IPS DF 6.9 (cell line): ENCODE results near the gene NDUFA7.
"Not testable (repeated sequence)": the region's sequence is repeated elsewhere in the genome, so short reads cannot be mapped to it uniquely, and the experiment has no call there.

Source experiments
- DNase-seq: peaks from one replicate; pipeline ENCODE4 v3.0.0-alpha.2; 2013; ENCODE audit warnings: low read depth, low spot score
- H3K27ac ChIP-seq: one replicate; pipeline ENCODE4 v1.5.1; 2013; ENCODE audit warnings: low read length, control low read depth
- H3K27me3 ChIP-seq: 2 replicates; pipeline ENCODE4 v1.6.1; 2013; ENCODE audit warnings: mild to moderate bottlenecking, low read length; ENCODE audit not compliant: control insufficient read depth, insufficient read depth
- H3K36me3 ChIP-seq: 2 replicates; pipeline ENCODE4 v1.6.1; 2013; ENCODE audit warnings: low read length; ENCODE audit not compliant: control insufficient read depth, insufficient read depth
- H3K4me1 ChIP-seq: 2 replicates; pipeline ENCODE4 v1.6.1; 2013; ENCODE audit warnings: low read length; ENCODE audit not compliant: control insufficient read depth, insufficient read depth
- H3K4me3 ChIP-seq: 2 replicates; pipeline ENCODE4 v1.5.1; 2013; ENCODE audit warnings: mild to moderate bottlenecking, low read length
- H3K9me3 ChIP-seq: 2 replicates; pipeline ENCODE4 v1.6.1; 2013; ENCODE audit warnings: low read length, inconsistent platforms; ENCODE audit not compliant: control insufficient read depth, insufficient read depth
- WGBS: extraction: QIAGEN DNeasy Blood & Tissue Kit; methylation state at CpG from one replicate; pipeline ENCODE4 v1.1.7; 2013; ENCODE audit warnings: mixed read lengths, missing lambda C conversion rate; ENCODE audit not compliant: insufficient read length, insufficient coverage; 5-methylcytosine and 5-hydroxymethylcytosine counted together

Gene NDUFA7

DNA sequence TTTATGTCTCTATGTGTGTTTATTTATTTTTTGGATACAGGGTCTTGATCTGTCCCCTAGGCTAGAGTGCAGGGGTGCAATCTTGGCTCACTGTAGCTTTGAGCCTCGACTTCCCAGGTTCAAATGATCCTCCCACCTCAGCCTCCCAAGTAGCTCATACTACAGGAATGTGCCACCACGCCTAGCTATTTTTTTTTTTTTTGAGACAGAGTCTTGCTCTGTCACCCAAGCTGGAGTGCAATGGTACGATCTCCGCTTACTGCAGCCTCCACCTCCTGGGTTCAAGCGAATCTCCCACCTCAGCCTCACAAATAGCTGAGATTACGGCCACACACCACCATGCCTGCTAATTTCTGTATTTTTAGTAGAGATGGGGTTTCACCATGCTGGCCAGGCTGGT, 37.8 kb upstream of the NDUFA7 start:
- H3K27ac ChIP-seq: no peak overlapping the region
- WGBS: no CpG with 5 or more reads among the region's 6 CpGs
- no peaks in the 10 kb centered on the region for H3K4me1 ChIP-seq

GRCh38 chr19:8357007-8357521, 35.9 kb upstream of the NDUFA7 start:
- Histone ChIP-seq H3K9me3 (no peaks in the 10 kb centered on the region), H3K4me3 (no peak overlapping the region), H3K27me3 (no peaks in the 10 kb centered on the region), H3K36me3 (no peaks in the 10 kb centered on the region), H3K27ac (no peak overlapping the region), H3K4me1 (no peaks in the 10 kb centered on the region)
- no CpG with 5 or more reads among the region's 4 CpGs for WGBS
- DNase-seq: no peak

More for the DNA sequence above, 37.8 kb upstream of the NDUFA7 start:
- H3K36me3 ChIP-seq: no peaks in the 10 kb centered on the region
- DNase-seq: no peak
- no peak overlapping the region for H3K4me3 ChIP-seq
- no peaks in the 10 kb centered on the region for H3K9me3 ChIP-seq
- H3K27me3 ChIP-seq: peaks cover 2% of the 10 kb centered on the region; the same call in 1 of the 2 replicates

DNA sequence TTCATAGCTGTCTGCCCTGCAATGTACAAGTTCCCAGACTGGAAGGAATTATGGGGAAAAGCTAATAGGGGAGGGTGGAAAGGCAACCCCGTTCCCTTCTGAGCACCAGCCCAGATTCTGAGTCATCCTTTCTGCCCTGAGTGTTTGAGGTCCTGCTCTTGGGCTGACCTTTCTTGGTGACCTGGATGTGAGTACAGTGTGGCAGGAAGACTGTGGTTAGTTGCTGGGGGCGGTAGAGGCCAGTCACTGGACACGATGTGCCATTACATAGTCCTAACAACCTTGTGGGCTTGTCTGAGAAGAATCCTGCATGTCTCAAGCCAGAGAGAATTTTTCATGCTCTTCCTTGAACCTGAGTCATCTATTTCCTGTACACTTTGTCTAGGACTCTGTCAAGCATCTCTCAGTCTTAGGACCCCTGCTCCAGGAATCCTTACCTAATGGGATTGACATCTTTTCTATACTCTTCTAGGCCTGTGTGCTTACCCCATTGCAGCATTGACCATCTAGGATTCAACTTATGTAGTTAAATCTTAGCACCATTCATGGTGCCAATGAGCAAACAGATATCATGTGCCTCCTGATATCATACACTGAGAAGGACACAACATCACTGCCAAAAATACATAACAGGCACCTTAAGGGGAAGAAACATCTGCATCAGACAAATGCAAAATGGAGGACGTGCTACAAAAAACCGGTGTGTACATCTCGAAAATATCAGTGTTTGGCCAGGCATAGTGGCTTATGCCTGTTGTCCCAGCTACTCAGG, 34.6 kb upstream of the NDUFA7 start:
- no peak for DNase-seq

GRCh38 chr19:8352845-8353244, 31.7 kb upstream of the NDUFA7 start:
- DNase-seq, H3K9me3 ChIP-seq, H3K36me3 ChIP-seq, H3K27ac ChIP-seq, H3K4me3 ChIP-seq, H3K27me3 ChIP-seq, H3K4me1 ChIP-seq: not testable (repeated sequence)
- no CpG with 5 or more reads among the region's 5 CpGs for WGBS

More for the DNA sequence above, 34.6 kb upstream of the NDUFA7 start:
- Histone ChIP-seq H3K4me1 (no peaks in the 10 kb centered on the region), H3K27me3 (no peaks in the 10 kb centered on the region), H3K27ac (no peak overlapping the region), H3K36me3 (no peaks in the 10 kb centered on the region), H3K4me3 (no peak overlapping the region), H3K9me3 (no peaks in the 10 kb centered on the region)
- WGBS: no CpG with 5 or more reads among the region's 6 CpGs

- Histone ChIP-seq H3K9me3 (no peaks in the 10 kb centered on the region), H3K4me1 (no peaks in the 10 kb centered on the region), H3K4me3 (no peak overlapping the region), H3K27ac (no peak overlapping the region), H3K27me3 (no peaks in the 10 kb centered on the region), H3K36me3 (no peaks in the 10 kb centered on the region)
- 86% methylated on average over 1 of the region's 10 CpGs for WGBS
- DNase-seq: no peak
Observed at GRCh38 chr19:8352134-8352827, 31.1 kb upstream of the NDUFA7 start.

- H3K4me3 ChIP-seq, H3K27me3 ChIP-seq, H3K27ac ChIP-seq, H3K36me3 ChIP-seq, H3K4me1 ChIP-seq, H3K9me3 ChIP-seq, DNase-seq: not testable (repeated sequence)
- WGBS: no CpG with 5 or more reads among the region's 8 CpGs
Observed at GRCh38 chr19:8349629-8350372, 28.6 kb upstream of the NDUFA7 start.

GRCh38 chr19:8343483-8343844, 22.3 kb upstream of the NDUFA7 start:
- Histone ChIP-seq H3K36me3 (no peaks in the 10 kb centered on the region), H3K4me3 (no peak overlapping the region), H3K4me1 (no peaks in the 10 kb centered on the region), H3K27ac (no peak overlapping the region), H3K9me3 (no peaks in the 10 kb centered on the region), H3K27me3 (no peaks in the 10 kb centered on the region)
- DNase-seq: no peak
- WGBS: no CpG with 5 or more reads among the region's 11 CpGs

DNA sequence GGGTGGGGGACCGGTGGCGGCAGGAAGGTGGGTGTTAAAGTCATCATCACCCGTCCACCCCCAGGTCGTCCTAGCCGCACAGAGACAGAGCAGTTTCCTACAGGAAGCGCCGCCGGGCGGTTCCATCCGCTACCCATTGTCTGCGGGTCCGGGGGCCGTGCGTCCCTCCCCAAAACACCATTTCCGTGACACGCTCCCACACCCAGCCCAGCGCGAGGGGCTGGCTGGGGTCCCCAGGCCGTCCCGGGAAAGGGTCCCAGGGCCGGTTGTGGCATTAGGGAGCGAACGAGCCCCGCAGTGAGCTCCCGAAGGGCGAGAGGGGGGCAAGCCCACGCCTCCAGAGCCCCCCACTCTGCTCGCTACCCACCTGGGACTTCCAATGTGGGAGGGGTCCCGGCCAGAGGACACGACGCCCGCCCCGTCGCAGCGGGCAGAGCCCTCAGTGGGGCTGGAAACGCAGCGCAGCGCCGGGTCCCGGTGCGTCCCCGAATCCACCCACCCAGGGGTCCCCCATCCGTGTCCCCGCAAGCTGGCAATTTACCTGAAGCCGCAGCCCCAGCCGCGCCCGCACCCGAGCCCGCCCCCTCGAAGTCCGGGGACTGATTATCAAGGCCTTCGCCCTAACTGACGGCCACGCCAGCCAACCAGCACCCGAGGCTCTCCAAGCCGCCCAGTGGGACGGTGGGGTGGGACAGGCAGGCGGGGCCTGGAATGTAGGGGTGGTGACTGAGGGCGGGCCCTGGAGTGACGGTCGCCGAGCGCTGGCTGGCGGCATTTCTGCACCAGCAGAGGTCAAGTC, 21.7 kb upstream of the NDUFA7 start, which contains the start of gene KANK3:
Gene KANK3 (minus strand): TSS at position 579 of the 799 bp plus-strand sequence. CDS start 5,434 bp downstream, outside the sequence.
- peak within 1 kb of the TSS; percentile 72 for H3K4me3 ChIP-seq
- no peak within 1 kb of the TSS for H3K27ac ChIP-seq
- peak; percentile 96 for DNase-seq
- H3K27me3 ChIP-seq: no peaks in the 10 kb centered on the region
- WGBS: no CpG with 5 or more reads among the region's 65 CpGs
- H3K4me1 ChIP-seq: no peaks in the 10 kb centered on the region
- no peaks in the 10 kb centered on the region for H3K9me3 ChIP-seq
- no peaks in the 10 kb centered on the region for H3K36me3 ChIP-seq

- Histone ChIP-seq H3K9me3 (no peaks in the 10 kb centered on the region), H3K4me1 (no peaks in the 10 kb centered on the region), H3K4me3 (no peak overlapping the region; the same call in 1 of the 2 replicates), H3K27ac (no peak overlapping the region), H3K27me3 (no peaks in the 10 kb centered on the region), H3K36me3 (no peaks in the 10 kb centered on the region)
- no peak for DNase-seq
- no CpG with 5 or more reads among the region's 14 CpGs for WGBS
Observed at GRCh38 chr19:8342316-8342683, 21.1 kb upstream of the NDUFA7 start.

DNA sequence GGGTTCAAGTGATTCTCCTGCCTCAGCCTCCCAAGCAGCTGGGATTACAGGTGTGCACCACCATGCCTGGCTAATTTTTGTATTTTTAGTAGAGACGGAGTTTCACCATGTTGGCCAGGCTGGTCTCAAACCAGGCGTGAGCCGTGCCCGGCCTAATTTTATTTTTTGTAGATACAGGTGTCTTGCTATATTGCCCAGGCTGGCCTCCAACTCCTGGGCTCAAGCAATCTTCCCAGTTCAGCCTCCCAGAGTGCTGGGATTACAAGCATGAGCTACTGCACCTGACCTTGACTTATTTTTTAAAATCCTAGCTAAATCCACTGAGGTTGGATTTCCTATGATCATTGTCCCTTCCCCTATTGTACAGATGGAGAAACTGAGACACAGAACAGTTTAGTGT, 20.3 kb upstream of the NDUFA7 start:
- WGBS: no CpG with 5 or more reads among the region's 4 CpGs
- H3K4me3 ChIP-seq, H3K27ac ChIP-seq, H3K4me1 ChIP-seq, H3K36me3 ChIP-seq, H3K27me3 ChIP-seq, H3K9me3 ChIP-seq, DNase-seq: not testable (repeated sequence)
